Progenitor cell of endocrine pancreas (in vitro differentiated cells): ENCODE results near the gene PTPRD. TPM values are rescaled to one million over a fixed set of nuclear protein-coding genes. Genes with fewer than 3 reads are reported as not detected.

Experiments used
- DNase-seq: peaks from one replicate; pipeline ENCODE4 v3.0.0; 2021; ENCODE audit warnings: low spot score; ENCODE audit not compliant: unreplicated experiment
- H3K27ac Mint-ChIP-seq: 2 replicates; pipeline ENCODE4 v1.8.0; 2021; ENCODE audit warnings: mild to moderate bottlenecking, moderate library complexity, mixed read lengths
- H3K27me3 Mint-ChIP-seq: 2 replicates; pipeline ENCODE4 v1.8.0; 2021; ENCODE audit warnings: mixed read lengths
- H3K36me3 Mint-ChIP-seq: 2 replicates; pipeline ENCODE4 v1.8.0; 2022; ENCODE audit warnings: mixed read lengths; ENCODE audit not compliant: insufficient read depth
- H3K4me1 Mint-ChIP-seq: 2 replicates; pipeline ENCODE4 v1.8.0; 2021; ENCODE audit warnings: low read depth, mixed read lengths
- H3K4me3 Mint-ChIP-seq: 2 replicates; pipeline ENCODE4 v1.8.0; 2021; ENCODE audit warnings: low read depth, mild to moderate bottlenecking, moderate library complexity, mixed read lengths
- H3K9me3 Mint-ChIP-seq: 2 replicates; pipeline ENCODE4 v1.8.0; 2021; ENCODE audit warnings: low read depth, mixed read lengths
- total RNA-seq: library from RNA; stranded (reverse); gene quantifications from 2 replicates; pipeline ENCODE4 v1.2.1, GENCODE V29; 2021
- TF ChIP-seq, protein P1 (sequence below): fragments of 200-600 bp; sonication (generic); IDR thresholded peaks from one replicate; pipeline ENCODE4 v1.5.0; 2021; ENCODE audit warnings: antibody characterized with exemption, mild to moderate bottlenecking; ENCODE audit not compliant: unreplicated experiment

The PTPRD gene
- total RNA-seq, 1 donor from 2014 or later: 124 TPM

DNA sequence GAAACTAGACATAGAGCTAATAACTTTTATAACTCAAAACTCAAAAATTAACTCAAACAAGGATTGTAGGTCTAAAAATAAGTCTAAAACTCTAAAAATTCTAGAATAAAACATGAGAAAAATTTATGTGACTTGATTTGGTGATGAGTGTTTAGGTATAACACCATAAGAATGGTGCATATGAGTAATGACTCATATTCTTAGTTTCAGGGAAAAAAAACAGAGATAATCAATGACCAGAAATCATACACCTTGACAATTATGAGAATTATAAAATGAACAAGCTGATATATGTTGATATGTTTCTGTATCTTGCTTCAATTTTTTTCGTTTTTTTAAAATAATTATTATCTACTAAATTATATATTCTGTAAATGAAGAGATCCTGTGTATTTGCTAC is 541.2 kb downstream of the PTPRD start:
- Mint-ChIP-seq H3K9me3 (no peaks in the 10 kb centered on the region), H3K27ac (no peak overlapping the region), H3K36me3 (no peaks in the 10 kb centered on the region), H3K4me1 (no peaks in the 10 kb centered on the region), H3K4me3 (no peak overlapping the region), H3K27me3 (no peaks in the 10 kb centered on the region)
- no peak for DNase-seq
- TF ChIP-seq, protein P1, sequence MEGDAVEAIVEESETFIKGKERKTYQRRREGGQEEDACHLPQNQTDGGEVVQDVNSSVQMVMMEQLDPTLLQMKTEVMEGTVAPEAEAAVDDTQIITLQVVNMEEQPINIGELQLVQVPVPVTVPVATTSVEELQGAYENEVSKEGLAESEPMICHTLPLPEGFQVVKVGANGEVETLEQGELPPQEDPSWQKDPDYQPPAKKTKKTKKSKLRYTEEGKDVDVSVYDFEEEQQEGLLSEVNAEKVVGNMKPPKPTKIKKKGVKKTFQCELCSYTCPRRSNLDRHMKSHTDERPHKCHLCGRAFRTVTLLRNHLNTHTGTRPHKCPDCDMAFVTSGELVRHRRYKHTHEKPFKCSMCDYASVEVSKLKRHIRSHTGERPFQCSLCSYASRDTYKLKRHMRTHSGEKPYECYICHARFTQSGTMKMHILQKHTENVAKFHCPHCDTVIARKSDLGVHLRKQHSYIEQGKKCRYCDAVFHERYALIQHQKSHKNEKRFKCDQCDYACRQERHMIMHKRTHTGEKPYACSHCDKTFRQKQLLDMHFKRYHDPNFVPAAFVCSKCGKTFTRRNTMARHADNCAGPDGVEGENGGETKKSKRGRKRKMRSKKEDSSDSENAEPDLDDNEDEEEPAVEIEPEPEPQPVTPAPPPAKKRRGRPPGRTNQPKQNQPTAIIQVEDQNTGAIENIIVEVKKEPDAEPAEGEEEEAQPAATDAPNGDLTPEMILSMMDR: no peak

DNA sequence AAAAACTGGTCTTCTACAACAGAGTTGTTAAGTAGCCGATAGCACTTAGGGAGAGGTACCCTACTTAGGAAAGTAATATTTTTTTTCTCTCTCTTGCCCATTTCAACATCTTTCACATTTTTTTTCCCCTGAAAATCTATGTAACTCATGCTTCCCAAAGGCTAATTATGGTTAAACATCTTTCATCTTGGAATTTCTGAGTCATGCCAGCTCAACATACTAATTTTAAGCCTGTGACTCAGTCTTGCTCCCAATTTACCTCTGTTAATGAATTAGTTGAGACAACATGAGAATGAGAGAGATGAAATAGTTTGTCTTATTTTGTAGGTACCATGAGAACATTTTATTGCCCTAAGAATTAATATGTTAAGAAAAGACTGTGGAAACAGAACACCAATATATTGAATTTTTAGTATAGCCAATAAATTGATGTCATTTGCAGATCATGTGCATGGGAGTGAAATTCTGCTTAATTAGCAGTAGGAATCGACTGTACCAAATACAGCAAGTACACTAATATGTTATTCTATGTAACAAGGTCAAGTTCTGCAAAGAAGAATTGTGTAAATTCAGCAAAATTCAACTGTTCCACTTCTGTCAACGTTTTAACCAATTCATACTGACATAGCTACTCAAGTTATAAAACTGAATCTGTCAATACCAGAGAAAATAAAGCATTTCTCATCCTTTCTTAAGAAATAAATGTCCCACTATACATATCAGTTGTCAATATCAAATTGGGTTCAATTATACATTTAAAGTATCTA is 550.0 kb downstream of the PTPRD start:
- Mint-ChIP-seq H3K27me3 (no peaks in the 10 kb centered on the region), H3K4me3 (no peak overlapping the region), H3K4me1 (no peaks in the 10 kb centered on the region), H3K36me3 (no peaks in the 10 kb centered on the region), H3K9me3 (no peaks in the 10 kb centered on the region), H3K27ac (no peak overlapping the region)
- no peak for DNase-seq
- TF ChIP-seq, protein P1: no peak

DNA sequence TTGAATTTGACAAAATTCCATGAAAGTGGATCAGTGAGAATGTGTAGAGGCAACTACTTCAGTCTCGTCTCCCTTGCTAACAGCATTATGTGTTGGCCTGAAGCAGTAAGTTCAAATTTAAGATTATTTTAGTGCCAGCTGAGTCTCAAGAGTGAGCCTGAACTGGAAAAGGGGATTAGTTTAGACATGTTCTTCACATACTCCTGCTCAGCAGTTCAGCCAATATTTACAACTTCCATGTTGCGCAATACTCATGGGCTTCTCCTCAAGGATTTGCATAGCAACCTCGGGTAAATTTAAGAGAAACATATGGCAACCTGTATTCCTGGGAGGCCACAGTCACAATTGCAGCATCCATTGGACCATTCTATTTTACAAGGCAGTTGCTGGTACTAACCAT is 553.8 kb downstream of the PTPRD start:
- DNase-seq: no peak
- Mint-ChIP-seq H3K4me1 (peaks cover 4% of the 10 kb centered on the region), H3K9me3 (no peaks in the 10 kb centered on the region), H3K4me3 (no peak overlapping the region), H3K27me3 (no peaks in the 10 kb centered on the region), H3K36me3 (no peaks in the 10 kb centered on the region), H3K27ac (no peak overlapping the region)
- TF ChIP-seq, protein P1: no peak

DNA sequence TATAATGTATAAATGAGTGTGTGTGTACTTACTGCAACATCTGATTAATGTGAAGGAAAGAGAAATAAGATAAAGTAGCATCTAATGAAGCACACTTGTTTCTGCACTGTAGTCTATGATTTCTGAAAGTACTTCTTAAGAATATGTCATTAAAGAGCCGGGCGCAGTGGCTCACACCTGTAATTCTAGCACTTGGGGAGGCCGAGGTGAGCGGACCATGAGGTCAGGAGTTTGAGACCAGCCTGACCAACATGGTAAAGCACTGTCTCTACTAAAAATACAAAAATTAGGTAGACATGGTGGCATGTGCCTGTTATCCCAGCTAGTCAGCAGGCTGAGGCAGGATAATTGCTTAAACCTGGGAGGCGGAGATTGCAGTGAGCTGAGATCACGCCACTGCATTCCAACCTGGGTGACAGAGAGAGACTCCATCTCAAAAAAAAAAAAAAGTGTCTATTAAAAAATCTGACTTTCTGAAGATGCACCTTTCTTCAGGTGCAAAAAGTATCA is 556.9 kb downstream of the PTPRD start:
- Mint-ChIP-seq H3K27me3 (no peaks in the 10 kb centered on the region), H3K4me3 (no peak overlapping the region), H3K4me1 (peaks cover 7% of the 10 kb centered on the region), H3K36me3 (no peaks in the 10 kb centered on the region), H3K9me3 (no peaks in the 10 kb centered on the region), H3K27ac (no peak overlapping the region)
- DNase-seq: no peak
- TF ChIP-seq, protein P1: no peak

DNA sequence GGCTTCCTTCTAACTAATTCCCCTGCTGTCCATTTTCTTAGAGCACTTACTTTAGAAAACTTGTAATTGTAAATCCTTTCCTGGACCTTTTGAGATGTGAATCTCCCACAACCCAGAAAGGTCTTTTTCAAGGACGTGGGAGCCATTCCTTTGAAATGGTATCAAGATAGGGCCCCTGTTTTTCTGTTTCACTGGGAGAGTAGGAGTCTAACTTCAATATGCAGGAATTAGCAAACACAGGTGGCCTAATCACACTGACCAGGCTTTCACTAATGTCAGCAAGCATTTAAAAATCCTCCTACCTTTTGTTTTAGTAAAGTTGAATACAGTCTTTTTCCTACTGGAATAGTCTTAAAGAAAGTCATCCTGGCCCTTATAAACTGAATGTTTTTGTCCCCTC is 558.3 kb downstream of the PTPRD start:
- no peaks in the 10 kb centered on the region for H3K9me3 Mint-ChIP-seq
- TF ChIP-seq, protein P1: no peak
- no peaks in the 10 kb centered on the region for H3K36me3 Mint-ChIP-seq
- no peaks in the 10 kb centered on the region for H3K27me3 Mint-ChIP-seq
- no peak for DNase-seq
- no peak overlapping the region for H3K27ac Mint-ChIP-seq
- peaks cover 10% of the 10 kb centered on the region for H3K4me1 Mint-ChIP-seq
- no peak overlapping the region for H3K4me3 Mint-ChIP-seq
